GM18511 (cell line): ENCODE results near the gene NAT10.

ENCODE experiments used
- ATAC-seq: cut with Tn5 transposase; IDR thresholded peaks from one replicate; pipeline ENCODE4 v1.9.1; 2021; ENCODE audit warnings: mild to moderate bottlenecking, moderate library complexity; ENCODE audit not compliant: unreplicated experiment

NAT10 gene

GRCh38 chr11:34148504-34149165 is 43.2 kb downstream of the NAT10 start:
- no peak for ATAC-seq

DNA sequence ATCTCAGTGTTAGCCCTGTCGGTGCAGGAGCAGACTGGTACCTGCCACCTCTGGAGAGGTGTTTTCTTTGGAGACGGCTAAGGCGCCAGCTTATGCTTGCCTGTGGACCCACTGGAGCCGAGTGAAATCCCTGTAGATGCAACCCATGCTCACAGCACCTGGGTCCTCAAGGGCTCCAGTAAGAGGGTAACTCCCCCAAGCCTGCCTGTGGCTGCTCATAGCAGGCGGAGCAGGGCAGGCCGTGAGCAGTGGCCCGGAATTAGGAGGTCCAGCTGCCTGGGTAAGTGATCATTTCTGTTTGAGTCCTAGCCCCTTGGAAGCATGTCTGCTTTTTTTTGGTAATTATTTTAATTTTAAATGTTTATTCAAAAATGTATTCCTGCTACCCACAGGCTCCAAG is 43.8 kb downstream of the NAT10 start:
- ATAC-seq = no peak

DNA sequence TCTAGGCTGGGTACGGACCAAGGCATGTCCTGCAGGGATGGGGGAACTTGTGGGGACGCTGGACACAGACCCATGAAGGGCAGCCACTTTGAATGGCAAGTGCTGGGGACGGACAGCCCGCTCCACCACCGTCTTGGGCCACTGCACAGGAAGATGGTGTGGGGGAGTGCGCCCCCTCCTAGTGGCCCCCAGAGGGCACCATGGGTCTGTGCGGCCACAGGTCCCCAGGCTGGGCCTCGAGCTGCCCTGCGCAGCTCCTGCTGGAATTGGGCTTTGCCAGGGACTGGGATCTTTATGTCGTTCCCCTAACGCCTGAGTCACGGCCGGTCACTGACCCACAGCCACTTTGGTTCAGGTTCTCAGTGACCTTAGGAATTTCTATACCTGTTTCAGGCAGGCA is 44.4 kb downstream of the NAT10 start:
- no peak for ATAC-seq

DNA sequence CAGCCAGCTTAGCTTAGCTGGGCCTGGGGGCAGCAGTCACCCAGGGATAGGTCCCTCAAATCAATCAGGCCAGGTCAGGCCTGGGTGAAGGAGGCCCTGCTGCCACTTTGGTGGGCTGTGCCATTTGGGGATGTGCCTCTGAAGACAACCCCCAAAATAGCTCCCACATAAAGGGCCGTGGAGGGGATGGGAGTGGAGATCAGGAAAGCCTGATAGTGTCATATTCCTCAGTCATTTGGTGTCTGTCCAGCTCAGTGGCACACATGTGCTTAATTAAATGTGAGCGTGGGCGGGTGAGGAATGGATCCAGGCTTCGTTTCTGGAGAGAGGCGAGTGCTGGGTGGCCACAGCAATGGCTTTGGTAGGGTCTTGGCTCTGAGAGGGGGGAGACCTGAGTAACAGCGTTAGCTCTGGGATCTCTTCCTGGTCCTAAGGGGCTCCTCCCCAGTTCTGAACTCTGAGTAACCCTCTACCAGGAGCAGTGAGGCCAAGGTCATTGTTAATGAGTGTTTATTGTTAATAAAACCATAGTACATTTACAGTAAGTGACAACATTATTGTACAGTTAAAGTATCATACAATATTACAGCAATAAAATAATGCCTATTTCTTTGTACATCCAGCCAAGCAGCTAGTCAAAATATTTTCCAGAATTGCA is 45.2 kb downstream of the NAT10 start:
- ATAC-seq = no peak

GRCh38 chr11:34151166-34151565 is 45.7 kb downstream of the NAT10 start:
- no peak for ATAC-seq

GRCh38 chr11:34151916-34152845 is 46.8 kb downstream of the NAT10 start:
- ATAC-seq = no peak

DNA sequence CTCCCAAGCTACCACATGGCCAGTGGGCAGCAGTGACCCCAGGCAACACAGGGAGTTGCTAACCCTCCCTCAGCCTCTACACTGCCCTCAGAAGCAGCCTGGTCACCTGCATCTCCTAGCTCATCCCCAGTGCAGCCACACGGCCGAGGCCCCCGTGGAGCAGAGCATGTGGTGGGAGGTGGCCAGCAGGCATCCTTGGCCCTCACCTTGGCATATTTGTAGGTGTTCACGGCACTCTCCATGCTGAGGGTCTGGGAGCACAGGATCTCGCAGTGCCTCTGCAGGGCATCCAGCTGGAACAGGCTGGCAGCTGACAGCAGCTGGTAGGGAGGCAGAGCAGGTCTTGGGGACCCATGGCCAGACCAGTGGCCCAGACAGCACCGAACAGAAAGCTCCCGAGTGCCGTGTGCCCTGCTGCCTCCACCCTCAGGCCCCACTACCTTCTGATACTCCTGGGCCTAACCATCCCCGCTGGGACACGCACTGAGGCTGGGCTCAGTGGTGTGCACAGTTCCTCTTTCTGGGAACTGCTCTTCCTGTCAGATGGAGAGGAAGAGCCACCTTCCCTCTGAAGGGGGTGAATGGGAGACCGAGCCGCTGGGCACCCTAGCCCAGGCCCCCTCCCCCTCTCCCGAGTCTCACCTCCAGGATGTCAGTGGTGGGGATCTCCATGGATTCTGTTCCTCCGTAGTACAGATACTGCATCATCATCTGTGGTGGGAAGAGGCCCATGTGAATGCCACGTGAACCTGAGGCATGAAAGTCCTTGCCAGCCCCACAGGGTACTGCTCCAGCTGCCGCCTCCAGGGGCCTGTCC is 48.8 kb downstream of the NAT10 start:
- peak; percentile 85 for ATAC-seq

- no peak for ATAC-seq
These were observed 49.8 kb downstream of the NAT10 start for GRCh38 chr11:34155057-34155756.

- no peak for ATAC-seq
These were observed 50.3 kb downstream of the NAT10 start for GRCh38 chr11:34155757-34156062.

DNA sequence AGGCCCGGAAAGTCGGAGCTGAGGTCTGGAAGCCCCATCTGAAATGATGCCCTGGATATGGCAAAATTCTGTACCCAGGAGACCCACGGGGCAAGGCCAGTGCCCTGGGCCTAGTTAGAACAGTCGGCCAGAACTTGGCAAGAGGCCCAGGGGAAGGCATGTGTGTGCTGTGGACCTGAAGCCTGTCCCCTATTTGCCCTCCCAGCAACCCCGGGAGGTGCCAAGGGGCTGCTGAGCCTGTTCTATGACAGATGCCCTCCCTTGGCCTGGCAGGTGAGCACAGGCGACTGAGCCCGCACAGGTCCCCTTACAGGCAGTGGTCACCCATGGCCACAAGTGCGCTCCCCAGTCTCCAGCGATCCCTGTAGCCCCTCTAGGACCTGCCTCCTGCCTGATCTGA is 51.7 kb downstream of the NAT10 start:
- no peak for ATAC-seq

- ATAC-seq = no peak
These were observed 53.2 kb downstream of the NAT10 start for GRCh38 chr11:34158661-34159060.

DNA sequence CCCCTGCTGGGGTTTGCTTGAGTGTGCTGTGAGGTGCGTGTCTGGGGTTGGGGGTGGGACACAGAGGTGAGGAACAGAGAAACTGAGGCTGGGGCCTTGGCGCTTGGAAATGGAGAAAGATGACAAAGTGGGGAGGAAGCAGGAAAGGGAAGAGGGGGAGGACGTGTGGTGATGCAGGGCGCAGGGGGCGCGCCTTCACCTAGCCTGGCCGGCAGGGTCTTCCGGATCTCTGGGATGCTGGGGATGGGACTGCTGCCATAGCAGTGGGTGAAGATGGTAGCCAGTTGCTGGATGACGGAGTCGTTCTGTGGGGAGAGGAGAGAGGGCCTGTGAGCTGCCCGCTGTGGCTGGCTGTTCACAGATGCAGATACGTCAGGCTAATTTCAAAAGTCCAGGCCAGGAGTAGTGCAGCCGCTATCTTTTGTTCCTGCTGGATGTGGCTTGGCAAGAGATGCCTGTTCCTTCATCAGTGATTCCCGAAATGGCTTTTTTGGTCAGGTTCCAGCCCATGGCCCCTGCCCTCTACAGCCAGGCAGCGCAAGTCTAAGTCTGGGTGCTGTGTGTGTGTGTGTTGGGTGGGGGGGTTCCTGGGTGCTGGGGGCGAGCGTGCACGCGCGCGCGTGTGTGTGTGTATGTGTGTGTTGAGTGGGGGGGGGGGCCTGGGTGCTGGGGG is 54.8 kb downstream of the NAT10 start:
- ATAC-seq = no peak

GRCh38 chr11:34160791-34161190 is 55.4 kb downstream of the NAT10 start:
- ATAC-seq = no peak

DNA sequence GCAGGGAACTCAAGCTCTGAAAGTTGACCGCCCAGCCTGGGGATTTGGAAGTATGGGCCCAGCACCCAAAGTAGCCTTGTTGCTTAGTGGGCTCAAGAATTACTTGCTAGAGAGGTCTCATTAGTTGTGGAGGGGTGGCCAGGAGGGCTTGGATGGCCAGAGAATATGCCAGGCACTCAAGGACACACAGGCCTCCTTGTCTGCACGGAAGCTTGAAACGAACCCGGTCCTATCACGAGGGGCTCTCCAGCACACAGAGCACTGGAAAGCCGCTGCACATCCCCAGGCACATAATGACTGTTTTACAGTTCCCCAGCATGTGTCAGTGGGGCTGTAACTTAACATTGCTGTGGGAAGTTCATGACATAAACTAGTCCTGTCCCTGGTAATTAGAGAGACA is 55.9 kb downstream of the NAT10 start:
- no peak for ATAC-seq

- no peak for ATAC-seq
These were observed 56.5 kb downstream of the NAT10 start for GRCh38 chr11:34161812-34162492.

DNA sequence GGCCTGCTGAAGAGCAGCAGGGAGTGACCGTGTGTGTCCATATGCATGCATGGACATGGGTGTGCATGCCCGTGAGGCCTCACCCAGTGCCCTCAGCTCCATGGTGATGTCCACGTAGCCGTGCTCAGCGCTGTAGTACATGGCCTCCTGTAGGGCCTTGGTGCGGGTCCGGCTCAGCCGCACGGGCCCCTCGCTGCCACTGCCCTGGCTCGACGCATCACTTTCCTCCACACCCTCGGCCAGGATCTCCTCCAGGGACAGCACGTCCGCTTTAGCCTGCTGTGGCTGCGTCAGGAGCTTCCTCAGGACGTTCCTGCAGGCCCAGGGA is 57.0 kb downstream of the NAT10 start:
- ATAC-seq = no peak

- no peak for ATAC-seq
These were observed 57.4 kb downstream of the NAT10 start for GRCh38 chr11:34162856-34163255.

GRCh38 chr11:34165121-34165520 is 59.7 kb downstream of the NAT10 start:
- no peak for ATAC-seq

GRCh38 chr11:34165786-34166555 is 60.5 kb downstream of the NAT10 start:
- no peak for ATAC-seq
